ENCODE data around the gene SRGN.

DNA sequence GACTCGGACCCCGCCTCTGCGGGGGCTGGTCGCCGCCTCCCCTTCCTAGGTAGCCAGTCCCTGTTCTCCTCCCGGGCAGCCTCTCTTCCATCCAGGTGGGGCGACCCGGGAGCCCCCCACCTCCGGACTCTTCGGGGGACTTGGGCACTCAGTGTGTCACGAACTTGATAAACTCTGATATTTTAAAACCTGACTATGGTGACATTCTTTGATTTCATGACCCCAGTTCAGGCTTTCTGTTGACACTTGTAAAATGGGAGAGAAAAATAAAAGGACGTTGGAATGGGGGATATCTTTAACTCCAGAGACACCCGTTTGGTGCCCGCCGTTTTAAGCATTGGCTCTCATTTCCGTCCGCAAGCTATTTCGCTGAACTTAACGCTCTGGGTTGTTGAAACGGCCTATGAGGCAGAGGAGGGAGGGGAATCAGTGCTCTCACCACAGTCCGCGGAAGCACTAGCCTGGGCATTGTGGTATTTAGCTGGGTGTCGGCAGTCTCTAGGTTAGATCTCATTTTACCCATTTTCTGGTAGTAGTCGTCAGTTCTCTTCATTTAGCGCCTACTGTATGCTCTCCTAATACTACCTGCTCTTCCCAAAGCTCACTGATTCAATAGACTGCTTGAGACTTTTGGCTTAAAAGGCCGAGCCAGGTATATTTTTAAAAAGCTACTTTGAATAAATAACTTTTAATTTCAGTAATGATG is 36.8 kb downstream of the SRGN start:
- TF ChIP-seq, protein P1, sequence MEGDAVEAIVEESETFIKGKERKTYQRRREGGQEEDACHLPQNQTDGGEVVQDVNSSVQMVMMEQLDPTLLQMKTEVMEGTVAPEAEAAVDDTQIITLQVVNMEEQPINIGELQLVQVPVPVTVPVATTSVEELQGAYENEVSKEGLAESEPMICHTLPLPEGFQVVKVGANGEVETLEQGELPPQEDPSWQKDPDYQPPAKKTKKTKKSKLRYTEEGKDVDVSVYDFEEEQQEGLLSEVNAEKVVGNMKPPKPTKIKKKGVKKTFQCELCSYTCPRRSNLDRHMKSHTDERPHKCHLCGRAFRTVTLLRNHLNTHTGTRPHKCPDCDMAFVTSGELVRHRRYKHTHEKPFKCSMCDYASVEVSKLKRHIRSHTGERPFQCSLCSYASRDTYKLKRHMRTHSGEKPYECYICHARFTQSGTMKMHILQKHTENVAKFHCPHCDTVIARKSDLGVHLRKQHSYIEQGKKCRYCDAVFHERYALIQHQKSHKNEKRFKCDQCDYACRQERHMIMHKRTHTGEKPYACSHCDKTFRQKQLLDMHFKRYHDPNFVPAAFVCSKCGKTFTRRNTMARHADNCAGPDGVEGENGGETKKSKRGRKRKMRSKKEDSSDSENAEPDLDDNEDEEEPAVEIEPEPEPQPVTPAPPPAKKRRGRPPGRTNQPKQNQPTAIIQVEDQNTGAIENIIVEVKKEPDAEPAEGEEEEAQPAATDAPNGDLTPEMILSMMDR (IDR thresholded peaks at IDR 0.05; ENCODE audit: poor library complexity, severe bottlenecking): no peak
- TF ChIP-seq MXI1 (conservative IDR thresholded peaks at IDR 0.05; ENCODE audit: poor library complexity, severe bottlenecking) (peak; percentile 23), EZH2 (IDR thresholded peaks at IDR 0.05; ENCODE audit: borderline replicate concordance, insufficient read depth, low read length, poor library complexity, severe bottlenecking) (no peak), TAF1 (IDR thresholded peaks at IDR 0.05; ENCODE audit: low read depth) (no peak), POLR2AphosphoS5 (IDR thresholded peaks at IDR 0.05) (no peak), EP300 (conservative IDR thresholded peaks at IDR 0.05; ENCODE audit: poor library complexity, severe bottlenecking) (no peak)

Data from neural cell (in vitro differentiated cells).